ENCODE results near the gene TRPC4.
A peak's percentile ranks its signal among the peaks of the same experiment; 100 is the strongest.

The TRPC4 gene

DNA sequence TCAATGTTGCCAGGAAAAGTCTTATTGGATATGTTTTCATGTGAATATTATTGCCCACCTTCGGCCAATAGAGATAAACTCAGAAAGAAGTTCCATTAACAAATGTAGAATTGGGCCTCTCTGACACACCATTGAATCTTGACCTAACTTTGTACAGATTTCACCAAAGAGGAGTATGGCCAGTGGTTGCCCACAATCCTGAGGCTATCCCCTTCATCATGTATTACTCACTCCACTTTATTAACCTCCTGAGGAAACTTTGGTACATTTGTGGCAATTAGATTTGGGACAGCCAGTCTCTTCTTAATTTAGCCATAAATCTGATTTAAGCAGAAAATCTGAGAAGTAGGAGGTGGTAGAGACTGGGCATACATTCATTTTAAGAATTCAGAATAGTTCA, 217.7 kb downstream of the TRPC4 start:
- no peak for DNase-seq

DNA sequence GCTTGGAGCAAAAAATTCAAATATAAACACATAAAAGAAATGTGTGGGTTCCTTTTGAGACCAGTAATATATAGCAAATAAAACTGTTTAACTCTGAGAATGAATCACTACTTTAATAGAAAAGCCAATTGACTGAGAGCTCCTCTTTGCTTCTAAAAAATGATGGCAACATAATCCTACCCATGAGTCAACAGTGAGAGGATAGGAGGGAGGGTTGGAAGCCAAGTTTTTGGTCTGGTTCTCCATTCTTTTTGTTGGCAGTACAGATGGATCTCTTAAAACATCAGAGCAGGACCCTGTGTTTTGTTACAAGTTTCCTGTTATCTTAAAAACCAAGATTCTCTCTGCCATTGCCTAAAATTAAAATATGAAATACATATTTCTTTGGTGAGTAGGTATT, 221.0 kb downstream of the TRPC4 start:
- DNase-seq = no peak

DNA sequence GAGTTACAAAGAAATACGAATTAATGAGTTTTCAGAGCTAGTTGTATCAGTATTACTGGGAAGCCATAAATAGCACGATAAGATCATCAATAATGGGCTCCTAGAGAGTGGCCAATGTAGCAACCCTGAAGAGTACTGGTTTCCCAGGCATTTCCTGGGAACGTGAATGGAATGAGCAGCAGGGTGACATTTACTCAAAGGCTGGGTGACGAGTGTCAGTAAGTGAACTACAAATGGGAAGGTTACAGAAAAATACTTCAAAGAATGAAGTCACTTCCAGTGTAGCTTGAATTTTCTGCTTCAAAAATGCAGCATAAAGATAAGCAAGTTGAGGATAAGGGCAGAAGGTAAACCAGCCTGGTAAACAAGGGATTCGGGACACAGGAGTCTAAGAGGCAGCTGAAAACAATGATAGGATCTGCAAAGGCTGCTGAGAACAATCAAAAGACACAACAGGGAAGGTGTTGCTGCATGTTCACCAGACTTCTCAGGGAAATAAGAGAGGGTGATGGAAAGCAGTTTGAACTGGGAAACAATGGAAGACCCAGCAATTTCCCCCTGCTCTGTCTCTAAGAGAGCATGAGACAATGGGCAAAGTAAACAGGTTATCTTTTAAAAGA, 222.4 kb downstream of the TRPC4 start:
- no peak for DNase-seq

DNA sequence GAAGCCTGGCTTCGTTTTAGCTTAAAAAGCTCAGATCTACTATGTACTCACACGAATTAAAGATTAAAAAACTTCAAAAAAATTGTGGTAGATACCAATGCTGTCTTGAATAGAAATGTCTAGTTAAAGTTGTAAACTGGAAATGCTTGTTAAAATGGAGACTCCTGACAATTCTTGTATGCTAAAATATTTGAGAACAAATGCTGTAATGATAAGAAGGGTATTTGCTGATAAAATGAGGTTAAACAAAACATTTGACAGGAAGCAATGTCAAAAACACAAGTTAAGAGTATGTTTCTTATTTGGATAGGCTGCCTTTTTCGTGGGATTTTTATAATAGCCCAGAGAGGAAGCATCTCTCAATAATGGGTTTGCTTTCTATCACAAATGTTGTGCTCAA, 223.0 kb downstream of the TRPC4 start:
- no peak for DNase-seq

DNA sequence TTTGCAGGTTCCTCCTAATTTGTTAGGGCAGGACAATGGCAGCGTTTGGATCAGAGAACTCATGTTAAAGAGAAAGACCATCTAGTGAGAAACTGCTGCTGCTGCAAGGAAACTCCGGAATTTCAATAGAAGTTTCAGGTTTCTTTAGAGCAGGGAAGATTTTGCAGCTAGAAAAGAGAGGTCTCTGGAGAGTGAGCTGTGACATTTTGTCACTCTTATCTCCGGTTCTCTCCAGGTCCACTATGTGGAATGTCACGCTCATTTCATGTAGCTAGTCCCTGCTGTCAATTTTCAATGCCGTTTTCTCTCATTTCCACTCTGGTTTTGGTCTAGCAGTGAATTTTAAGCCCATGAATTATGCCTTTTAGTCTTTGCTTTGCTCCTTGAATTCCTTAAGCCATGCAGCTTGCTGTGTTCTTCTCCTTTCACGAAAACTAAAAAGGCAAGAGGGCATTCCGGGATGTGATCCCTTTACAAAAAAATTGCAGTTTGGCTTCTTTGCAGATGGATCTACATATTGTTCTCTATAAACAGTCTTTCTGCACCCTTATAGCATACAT, 224.3 kb downstream of the TRPC4 start:
- no peak for DNase-seq

DNA sequence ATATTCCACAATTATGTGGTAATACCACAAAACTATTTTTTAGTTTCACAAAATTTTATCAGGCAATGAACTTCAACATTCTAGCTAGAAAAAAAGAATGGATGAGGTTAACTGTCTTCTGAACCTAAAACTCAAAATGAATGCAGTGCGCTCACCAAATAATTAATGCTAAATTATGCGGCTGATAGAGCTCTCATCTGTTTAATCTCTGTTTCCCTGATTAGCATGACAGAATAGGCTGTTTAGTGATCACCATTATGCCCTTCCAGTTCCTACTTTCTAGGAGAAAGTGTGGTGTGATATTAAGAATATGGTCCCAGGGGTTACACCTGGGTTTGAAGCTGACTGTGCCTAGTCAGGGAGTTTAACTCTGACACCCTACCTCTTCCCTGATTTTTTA, 228.2 kb downstream of the TRPC4 start:
- DNase-seq = no peak

DNA sequence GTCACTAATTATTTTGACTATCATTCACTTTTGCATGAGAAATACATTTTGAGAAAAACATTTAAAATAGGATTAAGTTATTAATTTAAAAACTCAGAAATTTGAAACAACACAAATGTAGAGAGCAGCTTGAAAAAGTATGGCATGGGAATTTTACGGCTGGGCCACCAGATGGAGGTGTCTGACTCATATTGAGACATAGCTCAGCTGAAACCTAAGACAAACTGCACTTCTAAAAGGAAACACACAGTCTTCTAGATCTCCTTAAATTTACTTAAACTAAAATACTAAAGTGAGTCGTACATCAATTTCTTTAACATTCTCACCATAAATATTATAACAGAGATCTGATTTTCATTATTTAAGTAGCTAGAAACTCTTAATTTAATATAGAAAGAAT, 229.1 kb downstream of the TRPC4 start:
- peak; percentile 0 for DNase-seq

DNA sequence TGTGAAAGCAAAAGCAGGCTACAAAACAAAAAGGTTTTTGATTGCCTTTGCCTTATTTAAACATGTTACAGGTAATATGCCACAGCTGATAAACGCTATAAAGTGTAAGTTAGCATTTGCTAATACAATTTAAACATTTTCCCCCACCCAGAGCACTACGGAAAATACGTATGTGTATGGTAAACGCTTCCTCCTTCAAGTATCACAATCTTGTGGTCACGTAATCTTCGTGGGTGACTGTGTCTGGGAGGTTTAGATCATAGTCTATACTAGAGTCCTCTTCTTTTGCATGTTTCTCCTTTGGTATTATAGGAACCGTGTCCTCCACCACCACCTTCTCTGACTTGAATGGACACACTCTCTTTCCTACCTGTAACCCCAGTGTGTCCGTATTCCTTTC, 232.9 kb downstream of the TRPC4 start:
- no peak for DNase-seq

DNA sequence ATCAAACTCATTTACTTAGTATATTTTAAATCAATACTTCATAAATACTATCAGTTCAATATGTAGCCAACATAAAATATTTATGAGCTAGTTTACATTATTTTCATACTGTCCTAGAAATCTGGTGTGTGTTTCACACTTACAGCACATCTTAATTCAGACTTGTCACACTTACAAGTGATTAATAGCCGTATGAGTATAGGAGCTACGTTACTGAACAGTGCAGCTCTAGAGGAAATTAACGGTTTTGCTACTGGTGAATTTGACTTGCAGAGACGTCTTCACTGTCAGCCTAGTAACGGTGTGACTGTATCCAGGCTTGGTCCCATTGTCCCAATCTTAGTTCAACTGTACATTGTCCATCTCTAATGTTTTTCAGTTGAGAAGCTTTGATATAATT, 237.3 kb downstream of the TRPC4 start:
- DNase-seq = no peak

DNA sequence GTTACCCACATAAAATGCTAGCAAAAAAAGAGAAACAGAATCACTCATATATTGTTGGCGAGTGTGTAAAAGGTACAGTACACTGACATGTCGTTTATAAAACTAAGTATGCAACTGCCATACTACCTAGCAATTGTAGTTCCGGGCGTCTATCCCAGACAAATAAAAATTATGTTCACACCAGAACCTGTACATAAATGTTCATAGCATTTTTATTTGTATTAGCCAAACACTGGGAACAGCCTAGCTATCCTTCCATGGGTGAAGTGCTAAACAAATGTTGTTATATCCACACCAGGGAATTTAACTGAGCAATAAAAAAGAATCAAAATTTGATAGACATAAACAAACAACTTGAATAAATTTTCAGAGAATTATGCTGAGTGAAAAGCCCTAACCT, 242.1 kb downstream of the TRPC4 start:
- DNase-seq = peak; percentile 77

DNA sequence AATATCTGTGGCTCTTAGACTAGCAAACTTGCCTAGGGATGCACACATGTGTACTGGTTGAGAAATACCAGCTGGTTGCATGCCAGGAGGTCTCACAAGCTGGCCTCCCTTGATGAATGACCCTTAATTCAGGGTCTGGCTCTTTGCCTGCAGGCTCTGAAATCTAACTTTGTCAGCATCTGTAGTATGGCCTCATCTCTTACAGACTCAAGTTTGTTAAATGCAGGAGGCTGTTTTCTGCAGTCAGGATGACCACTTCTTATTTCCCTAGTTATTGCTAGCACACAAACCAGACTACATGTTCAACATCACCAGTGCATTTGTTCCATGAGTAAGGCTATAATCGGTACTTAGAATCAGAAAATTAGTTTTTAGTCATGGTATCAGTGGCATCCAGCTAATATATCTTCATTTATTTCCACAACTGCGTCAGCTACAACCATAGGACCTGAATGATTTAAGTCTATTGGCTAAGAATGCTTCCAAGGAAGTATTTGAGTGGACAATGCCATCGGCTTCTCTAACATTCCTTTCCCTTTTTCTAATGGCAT, 247.7 kb downstream of the TRPC4 start:
- DNase-seq = no peak

DNA sequence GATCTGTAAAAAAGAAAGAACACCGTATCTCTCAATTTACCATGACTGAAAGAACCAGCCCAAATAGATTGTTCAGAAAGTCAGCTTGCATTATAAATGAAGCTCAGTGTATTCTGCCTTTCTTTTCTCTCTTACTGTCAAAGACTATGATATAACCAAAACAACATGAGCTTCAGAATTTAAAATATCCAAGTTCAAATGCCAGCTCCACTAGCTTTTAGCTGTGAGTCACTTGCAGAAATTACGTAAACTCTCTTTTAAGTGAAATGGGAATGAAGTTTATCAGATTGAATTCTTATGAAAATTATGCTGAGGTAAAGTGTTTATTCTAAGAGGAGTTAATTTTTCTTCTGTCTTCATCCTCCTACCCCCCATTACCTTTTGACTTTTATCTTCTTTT, 251.0 kb downstream of the TRPC4 start:
- no peak for DNase-seq

DNA sequence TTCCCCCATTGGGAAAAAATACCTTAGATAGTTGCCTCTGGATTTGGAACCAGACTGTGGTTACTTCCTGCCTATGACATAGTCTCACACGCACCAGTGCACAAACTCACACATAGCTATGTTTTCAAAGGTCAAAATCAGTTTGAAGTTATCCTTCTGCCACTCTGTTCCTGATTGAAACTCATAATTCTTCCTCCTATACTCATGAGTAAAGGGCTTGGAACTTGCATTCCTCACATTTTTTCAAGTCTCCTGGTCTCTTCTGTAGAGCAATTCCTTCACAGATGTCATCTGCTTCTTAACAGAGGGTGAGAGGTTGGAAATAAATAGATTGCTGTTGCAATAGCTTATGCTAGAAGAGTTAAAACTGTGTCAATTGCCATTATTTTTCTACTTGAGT, 252.4 kb downstream of the TRPC4 start:
- no peak for DNase-seq

DNA sequence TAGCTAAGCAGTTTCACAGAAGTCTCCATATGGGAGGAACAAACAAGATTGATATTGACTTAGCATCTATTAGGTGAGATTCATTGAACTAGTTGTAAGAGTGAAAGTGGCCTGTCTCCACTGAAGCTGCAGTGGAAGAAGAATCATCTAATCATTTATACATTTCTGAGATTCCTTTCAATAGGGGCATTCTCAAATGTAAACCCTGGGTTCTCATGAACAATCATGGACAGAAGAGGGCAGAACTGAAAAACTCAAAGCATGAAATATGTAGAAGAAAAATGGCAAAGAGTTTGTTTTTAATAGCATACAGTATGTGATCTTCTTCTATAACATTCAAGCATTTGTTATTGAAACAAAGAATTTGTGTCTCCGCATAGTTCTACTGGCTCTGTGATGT, 253.4 kb downstream of the TRPC4 start:
- DNase-seq = no peak

DNA sequence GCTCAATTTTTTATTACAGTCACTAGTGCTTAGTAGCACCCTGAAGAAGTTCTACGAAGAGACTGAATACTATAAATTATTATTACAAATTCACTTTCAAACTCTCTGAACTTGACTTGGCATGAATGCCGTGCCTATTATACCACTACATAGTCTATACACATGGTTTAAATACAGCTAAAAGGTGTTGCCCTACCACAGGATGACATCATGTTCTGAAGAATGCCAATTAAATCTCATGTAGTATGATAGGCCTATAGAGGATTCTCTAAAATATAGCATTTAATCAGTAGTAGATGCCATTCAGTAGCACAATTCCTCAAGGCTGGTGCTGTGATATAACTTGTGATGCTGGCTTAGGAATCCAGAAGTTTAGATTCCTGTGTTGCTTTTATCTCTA, 254.3 kb downstream of the TRPC4 start:
- DNase-seq = no peak

DNA sequence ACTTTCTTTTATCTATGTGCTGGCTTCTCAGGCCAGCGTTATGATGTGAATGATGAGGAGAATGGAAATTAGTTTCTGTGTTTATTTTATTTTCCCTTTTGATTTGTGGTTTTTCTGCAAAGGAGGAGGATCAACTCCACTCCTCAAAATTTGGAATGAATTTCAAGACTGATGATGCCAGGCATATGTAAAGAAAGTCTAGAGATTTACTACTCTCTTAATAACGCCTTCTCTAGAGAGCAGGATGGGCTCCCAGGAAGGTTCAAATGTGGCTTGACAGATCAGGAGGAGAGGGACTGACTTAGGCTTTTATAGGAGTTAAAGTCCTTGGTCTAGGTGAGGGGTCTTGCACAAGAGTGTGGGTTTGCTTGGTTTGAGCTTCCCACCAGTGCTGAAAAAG, 255.9 kb downstream of the TRPC4 start:
- DNase-seq = no peak

DNA sequence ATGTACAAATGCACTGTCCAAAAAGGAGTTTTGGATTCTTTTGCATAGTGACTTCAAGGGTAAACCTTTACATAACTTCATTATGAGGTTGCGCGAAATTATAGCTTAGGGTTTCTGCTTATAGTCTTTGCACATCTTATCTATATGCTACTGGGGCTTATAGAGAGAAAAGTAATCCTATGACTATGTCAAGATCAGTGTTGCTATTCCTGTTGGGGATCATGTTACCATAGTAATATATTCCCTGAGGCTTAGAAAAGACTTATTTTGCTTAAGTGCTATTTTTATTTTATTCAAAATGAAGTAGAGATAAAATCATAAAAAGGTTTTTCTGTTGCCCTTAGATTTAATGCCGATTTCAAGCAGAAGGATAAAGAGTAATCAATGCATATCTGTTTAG, 256.3 kb downstream of the TRPC4 start:
- DNase-seq = no peak

DNA sequence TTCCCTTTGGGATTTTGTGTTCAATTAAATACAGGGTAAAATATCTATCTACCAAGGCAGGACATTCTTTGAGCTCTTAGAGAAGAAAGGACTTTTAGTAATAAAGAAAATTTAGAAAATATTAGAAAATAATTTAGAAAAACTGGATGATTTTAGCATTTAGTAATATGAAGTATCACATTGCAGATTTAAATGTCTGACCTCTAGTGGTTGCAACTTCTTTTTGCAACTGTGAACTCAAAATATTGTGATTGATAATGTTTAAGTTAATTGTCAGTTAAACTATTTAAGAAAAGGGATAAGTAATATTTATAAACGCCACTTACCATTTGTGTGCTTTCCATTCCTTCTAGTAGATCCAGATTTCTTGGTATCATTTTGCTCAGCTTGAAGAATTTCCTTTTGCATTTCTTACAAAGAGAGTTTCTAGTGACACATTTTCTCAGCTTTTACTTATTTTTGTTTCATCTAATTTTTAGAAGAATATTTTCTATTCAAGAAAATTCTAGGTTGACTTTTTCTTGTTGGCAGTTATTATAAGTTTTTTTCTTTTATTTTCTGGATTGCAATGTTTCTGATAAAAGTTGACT, 260.7 kb downstream of the TRPC4 start:
- DNase-seq = no peak

DNA sequence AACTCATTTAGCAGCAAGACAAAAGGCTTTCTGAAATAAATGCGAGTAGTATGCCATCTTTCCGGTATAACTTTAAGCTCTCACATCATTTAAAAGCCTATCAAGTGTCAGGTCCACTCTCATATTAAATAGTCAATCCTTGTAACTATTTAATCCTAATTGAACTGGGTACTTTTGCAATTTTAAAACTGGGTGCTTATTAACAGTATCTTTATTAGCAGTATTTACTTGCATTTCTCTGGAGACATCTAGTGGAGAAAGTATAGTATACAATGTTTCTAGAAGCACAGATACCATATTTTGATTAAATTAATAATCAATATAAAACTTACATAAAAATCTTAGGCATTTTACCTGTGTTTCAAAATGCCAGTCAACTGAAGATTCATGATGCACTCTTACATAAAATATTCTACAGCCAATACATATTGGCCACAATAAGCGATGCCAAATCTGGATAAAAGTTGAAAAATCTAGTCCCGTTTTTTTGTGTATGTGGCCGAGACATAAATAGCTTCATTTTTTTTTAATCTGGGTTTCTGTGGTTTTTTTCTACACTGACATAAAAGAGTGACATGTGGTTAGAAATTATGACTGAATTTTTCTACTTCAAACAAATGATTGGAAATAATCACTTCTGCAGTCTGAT, 266.7 kb downstream of the TRPC4 start:
- DNase-seq = no peak

DNA sequence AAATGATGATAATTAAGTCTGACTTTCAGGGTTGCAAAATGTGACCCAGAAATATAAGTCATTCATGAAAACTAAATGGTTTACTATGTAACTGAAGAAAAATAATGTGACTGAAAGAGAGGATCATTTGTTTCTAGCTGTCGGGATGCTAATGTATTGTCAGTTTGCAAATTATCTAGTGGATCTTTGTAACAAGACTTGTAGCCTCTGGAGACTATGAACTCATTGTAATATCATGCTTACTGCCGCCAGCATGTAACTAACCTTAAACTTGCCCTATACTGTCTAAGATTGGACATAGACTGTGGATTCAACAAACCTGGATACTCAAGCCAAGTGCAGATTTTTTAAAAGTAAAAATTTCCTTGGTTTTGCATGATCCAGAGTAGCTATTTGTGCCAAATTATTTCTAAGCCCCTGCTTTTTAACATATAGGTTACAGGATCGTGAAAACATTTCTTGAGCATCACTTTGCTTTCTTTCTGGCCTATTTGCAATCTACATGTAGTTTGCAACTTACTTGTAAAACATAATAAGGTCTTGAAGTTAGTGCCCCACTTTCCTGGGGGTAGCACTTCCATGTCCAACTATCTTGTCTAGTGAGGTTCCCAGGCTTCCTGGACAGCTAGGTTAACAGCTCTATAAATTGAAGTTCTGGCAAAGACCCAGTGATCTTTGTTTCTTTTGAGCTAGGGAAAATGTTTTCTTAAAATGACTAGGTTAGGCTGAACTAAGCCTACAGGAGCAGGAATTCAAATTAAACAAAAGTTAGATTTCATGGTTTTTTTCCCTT, 267.7 kb downstream of the TRPC4 start:
- DNase-seq = no peak

DNA sequence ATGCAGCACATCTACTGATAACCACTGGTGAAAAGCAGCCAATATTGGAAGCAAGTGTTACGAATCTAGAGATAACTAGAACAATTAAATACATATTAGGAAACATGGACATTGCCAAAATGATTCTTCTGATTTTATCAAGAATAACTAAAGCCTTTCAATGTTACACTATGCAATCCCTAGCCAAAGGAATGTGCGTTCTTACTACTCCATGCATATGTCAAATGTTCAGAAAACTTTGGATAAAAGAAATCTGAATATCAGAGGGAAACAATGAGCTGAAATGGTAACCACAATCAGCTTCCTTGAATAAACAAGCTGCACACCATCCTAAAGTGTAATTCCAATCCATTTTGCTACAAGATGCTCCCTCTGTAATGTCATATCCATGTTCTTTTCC, 270.1 kb downstream of the TRPC4 start:
- no peak for DNase-seq

DNA sequence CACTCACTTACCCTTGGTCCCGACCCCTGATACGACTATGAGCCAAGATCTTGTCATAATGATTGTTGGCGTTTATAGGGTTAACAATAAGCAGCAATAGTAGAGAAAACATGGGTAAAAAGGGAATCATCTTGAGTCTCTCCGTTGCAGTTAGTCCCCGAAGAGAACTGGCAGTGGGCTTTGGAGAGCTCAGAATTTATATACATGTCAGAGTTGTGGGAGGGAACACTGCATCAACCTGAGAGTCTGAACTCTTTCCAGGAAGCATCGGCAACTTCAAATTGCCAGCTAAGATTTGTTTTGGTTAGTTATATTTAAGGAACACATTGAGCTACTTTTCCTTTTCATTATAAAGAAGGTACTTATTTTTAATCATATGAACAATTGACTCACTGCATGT, 271.0 kb downstream of the TRPC4 start, which contains the start of gene POSTN:
POSTN (minus strand) TSS at position 172 of the 400 bp plus-strand sequence; CDS start at position 130, 42 bp downstream.
- DNase-seq = no peak

DNA sequence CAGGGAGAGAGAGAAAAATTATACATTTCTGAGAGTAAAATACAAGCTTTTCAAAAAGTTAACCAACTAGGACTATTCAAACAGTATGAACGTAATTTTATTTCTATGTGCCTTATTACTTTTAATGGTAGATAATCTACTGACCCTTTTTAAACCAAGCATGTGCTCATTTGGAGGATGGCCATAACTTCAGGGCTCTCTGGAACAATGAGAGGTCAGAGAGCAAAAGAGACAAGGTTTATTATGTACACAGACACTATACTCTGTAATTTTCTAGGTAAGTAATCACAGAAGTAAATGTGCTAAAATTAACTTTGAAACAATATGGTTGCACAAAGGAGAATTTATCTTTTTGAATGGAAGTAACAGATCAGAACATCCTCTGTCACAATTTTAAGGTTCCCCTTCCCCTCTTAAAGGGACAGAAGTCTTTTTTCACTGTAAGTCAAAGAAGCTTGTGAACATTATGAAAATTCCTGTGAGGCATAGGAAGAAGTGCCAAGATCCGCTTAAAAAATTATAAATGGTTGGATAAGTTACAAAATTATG, 272.0 kb downstream of the TRPC4 start:
- no peak for DNase-seq
